ENCODE data around the gene NDUFB5.

NDUFB5 gene

DNA sequence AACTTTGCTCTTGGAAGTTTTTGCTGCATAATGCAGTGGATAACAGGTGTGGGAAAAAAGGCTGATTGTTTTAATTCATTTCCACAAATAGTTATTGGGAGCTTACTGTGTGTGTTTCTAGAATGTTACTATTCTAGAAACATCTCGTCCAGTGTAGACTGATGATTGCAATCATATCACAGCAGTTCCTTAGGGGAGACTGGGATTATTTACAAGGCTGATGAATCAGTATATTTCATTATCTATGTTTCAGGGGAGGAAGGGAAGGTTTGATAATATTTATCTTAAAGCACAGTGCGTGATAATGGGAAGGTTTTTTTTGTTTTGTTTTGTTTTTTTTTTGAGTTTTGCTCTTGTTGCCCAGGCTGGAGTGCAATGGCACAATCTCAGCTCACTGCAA is 50.6 kb downstream of the NDUFB5 start:
- H3K4me3 ChIP-seq (ENCODE audit: low read depth in 1 of 2, low read length in 2 of 2): no peak overlapping the region
- H3K9me3 ChIP-seq (ENCODE audit: control insufficient read depth in 1 of 2, low read length in 2 of 2): no peaks in the 10 kb centered on the region
- H3K4me1 ChIP-seq (ENCODE audit: control insufficient read depth in 1 of 2, insufficient read depth in 2 of 2, low read length in 2 of 2): peaks cover 8 to 10% of the 10 kb centered on the region in 2 donors
- no peak overlapping the region for H3K9ac ChIP-seq (ENCODE audit: low read depth in 1 of 2, low read length in 2 of 2)
- no peaks in the 10 kb centered on the region for H3K36me3 ChIP-seq (ENCODE audit: control insufficient read depth in 1 of 2, insufficient read depth in 2 of 2, low read length in 2 of 2)
- H3K27ac ChIP-seq (ENCODE audit: low read depth, low read length): no peak overlapping the region
- peaks cover 0 to 4% of the 10 kb centered on the region in 2 donors for H3K27me3 ChIP-seq (ENCODE audit: control insufficient read depth in 1 of 2, insufficient read depth in 2 of 2, low read length in 2 of 2)

DNA sequence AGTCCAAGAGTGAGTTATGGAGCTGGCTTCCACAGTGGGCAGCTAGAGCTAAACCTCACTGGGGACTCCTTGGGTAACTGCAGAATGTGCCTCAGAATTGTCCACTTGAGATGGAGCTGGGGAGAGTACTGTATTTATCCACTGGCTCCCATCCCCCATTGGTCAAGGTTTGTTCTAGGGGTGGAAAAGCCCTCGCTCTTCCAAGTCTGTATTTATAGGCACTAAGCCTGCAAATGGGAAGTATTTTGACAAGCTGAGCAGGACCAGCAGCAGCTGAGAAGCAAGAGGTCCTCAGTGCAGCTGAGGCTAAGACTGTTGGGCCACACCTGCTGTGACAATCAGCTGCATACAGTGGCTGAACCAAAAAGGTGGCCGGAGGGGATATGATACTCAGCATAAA is 54.0 kb downstream of the NDUFB5 start:
- Histone ChIP-seq H3K9me3 (ENCODE audit: control insufficient read depth in 1 of 2, low read length in 2 of 2) (no peaks in the 10 kb centered on the region), H3K36me3 (ENCODE audit: control insufficient read depth in 1 of 2, insufficient read depth in 2 of 2, low read length in 2 of 2) (no peaks in the 10 kb centered on the region), H3K27ac (ENCODE audit: low read depth, low read length) (no peak overlapping the region)

DNA sequence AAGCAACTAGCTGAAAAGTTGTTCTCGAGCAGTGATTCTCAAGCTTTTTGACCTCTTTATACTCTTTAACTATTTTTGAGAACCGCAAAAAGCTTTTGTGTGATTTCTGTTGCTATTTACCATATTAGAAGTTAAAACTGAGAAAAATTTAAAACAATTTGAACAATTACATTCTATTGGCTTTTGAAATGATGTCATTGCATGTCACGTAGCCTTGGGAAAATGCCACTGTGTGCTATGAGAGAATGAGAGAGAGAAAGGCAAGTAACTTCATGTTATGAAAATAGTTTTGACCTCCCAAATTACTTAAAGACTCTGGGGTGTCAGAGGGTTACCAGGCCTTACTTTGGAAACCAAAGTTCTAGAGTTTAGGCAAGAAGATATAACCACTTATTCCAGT is 56.3 kb downstream of the NDUFB5 start:
- H3K27ac ChIP-seq (ENCODE audit: low read depth, low read length): no peak overlapping the region
- H3K9me3 ChIP-seq (ENCODE audit: control insufficient read depth in 1 of 2, low read length in 2 of 2): no peaks in the 10 kb centered on the region
- no peak overlapping the region for H3K9ac ChIP-seq (ENCODE audit: low read depth in 1 of 2, low read length in 2 of 2)
- no peaks in the 10 kb centered on the region for H3K27me3 ChIP-seq (ENCODE audit: control insufficient read depth in 1 of 2, insufficient read depth in 2 of 2, low read length in 2 of 2)
- H3K4me1 ChIP-seq (ENCODE audit: control insufficient read depth in 1 of 2, insufficient read depth in 2 of 2, low read length in 2 of 2): no peaks in the 10 kb centered on the region
- H3K4me3 ChIP-seq (ENCODE audit: low read depth in 1 of 2, low read length in 2 of 2): no peak overlapping the region
- no peaks in the 10 kb centered on the region for H3K36me3 ChIP-seq (ENCODE audit: control insufficient read depth in 1 of 2, insufficient read depth in 2 of 2, low read length in 2 of 2)

More for the DNA sequence above, 54.0 kb downstream of the NDUFB5 start:
- H3K4me1 ChIP-seq (ENCODE audit: control insufficient read depth in 1 of 2, insufficient read depth in 2 of 2, low read length in 2 of 2): peaks cover 8% of the 10 kb centered on the region in 2 donors
- H3K27me3 ChIP-seq (ENCODE audit: control insufficient read depth in 1 of 2, insufficient read depth in 2 of 2, low read length in 2 of 2): no peaks in the 10 kb centered on the region
- H3K9ac ChIP-seq (ENCODE audit: low read depth in 1 of 2, low read length in 2 of 2): no peak overlapping the region
- no peak overlapping the region for H3K4me3 ChIP-seq (ENCODE audit: low read depth in 1 of 2, low read length in 2 of 2)

DNA sequence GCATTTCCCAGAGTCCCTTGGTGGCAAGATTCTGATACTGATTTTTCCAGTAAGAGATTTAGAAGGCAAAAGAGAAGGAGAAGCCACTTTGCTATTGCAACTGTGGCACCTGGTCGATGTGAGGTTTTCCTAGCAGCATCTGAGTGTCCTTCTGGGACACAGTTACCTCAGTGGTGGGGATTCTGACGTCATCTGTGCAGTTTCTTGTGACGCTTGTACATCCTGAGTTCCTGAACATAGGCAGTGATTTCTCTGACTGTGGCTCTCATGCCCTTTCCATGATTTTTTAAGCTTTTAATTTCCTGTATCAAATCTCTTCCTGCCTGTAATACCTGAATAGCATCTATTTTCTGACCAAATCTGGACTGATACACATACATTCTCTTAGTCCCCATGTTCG is 57.2 kb downstream of the NDUFB5 start:
- H3K9me3 ChIP-seq (ENCODE audit: control insufficient read depth in 1 of 2, low read length in 2 of 2): no peaks in the 10 kb centered on the region
- no peaks in the 10 kb centered on the region for H3K4me1 ChIP-seq (ENCODE audit: control insufficient read depth in 1 of 2, insufficient read depth in 2 of 2, low read length in 2 of 2)
- H3K27ac ChIP-seq (ENCODE audit: low read depth, low read length): no peak overlapping the region

DNA sequence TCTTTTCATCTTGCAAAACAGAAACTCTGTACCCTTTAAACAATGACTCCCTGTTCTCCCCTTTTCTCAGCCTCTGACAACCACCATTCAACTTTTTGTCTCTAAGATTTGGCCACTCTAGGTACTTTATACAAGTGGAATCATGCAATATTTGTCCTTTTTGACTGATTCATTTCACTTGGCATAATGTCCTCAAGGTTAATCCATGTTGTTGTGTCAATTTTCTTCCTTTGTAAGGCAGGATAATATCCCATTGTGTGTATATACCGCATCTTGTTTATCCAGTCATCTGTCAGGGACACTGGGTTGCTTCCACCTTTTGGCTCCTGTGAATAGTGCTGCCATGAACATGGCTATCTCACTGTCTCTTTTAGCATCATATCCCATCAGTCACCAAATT is 58.5 kb downstream of the NDUFB5 start:
- no peaks in the 10 kb centered on the region for H3K9me3 ChIP-seq (ENCODE audit: control insufficient read depth in 1 of 2, low read length in 2 of 2)
- no peaks in the 10 kb centered on the region for H3K36me3 ChIP-seq (ENCODE audit: control insufficient read depth in 1 of 2, insufficient read depth in 2 of 2, low read length in 2 of 2)
- no peaks in the 10 kb centered on the region for H3K27me3 ChIP-seq (ENCODE audit: control insufficient read depth in 1 of 2, insufficient read depth in 2 of 2, low read length in 2 of 2)
- H3K27ac ChIP-seq (ENCODE audit: low read depth, low read length): no peak overlapping the region
- H3K9ac ChIP-seq (ENCODE audit: low read depth in 1 of 2, low read length in 2 of 2): no peak overlapping the region
- no peaks in the 10 kb centered on the region for H3K4me1 ChIP-seq (ENCODE audit: control insufficient read depth in 1 of 2, insufficient read depth in 2 of 2, low read length in 2 of 2)
- H3K4me3 ChIP-seq (ENCODE audit: low read depth in 1 of 2, low read length in 2 of 2): no peak overlapping the region

More for the DNA sequence above, 57.2 kb downstream of the NDUFB5 start:
- Histone ChIP-seq H3K36me3 (ENCODE audit: control insufficient read depth in 1 of 2, insufficient read depth in 2 of 2, low read length in 2 of 2) (no peaks in the 10 kb centered on the region), H3K9ac (ENCODE audit: low read depth in 1 of 2, low read length in 2 of 2) (no peak overlapping the region), H3K27me3 (ENCODE audit: control insufficient read depth in 1 of 2, insufficient read depth in 2 of 2, low read length in 2 of 2) (no peaks in the 10 kb centered on the region), H3K4me3 (ENCODE audit: low read depth in 1 of 2, low read length in 2 of 2) (no peak overlapping the region)

DNA sequence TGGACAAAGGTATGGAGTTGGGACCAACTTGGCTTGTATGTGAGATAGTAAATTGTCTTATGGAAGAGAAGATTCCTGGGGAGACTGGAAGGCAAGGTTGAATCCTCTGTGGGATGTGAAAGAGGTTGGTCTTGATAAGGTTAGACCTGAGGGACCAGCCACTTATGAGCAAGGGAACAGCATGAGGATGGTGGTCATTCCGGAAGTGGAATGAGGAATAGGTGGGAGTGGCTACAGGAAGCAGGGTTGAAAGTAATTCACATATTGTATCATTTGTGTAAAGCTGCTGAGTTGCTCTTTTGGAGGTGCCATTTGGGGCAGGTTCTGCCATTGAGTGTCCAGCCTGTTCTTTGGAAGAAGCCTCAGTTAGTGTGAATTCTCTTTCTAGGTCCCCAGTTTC is 61.4 kb downstream of the NDUFB5 start:
- Histone ChIP-seq H3K9me3 (ENCODE audit: control insufficient read depth in 1 of 2, low read length in 2 of 2) (no peaks in the 10 kb centered on the region), H3K4me3 (ENCODE audit: low read depth in 1 of 2, low read length in 2 of 2) (no peak overlapping the region), H3K27me3 (ENCODE audit: control insufficient read depth in 1 of 2, insufficient read depth in 2 of 2, low read length in 2 of 2) (no peaks in the 10 kb centered on the region), H3K9ac (ENCODE audit: low read depth in 1 of 2, low read length in 2 of 2) (no peak overlapping the region), H3K36me3 (ENCODE audit: control insufficient read depth in 1 of 2, insufficient read depth in 2 of 2, low read length in 2 of 2) (no peaks in the 10 kb centered on the region), H3K27ac (ENCODE audit: low read depth, low read length) (no peak overlapping the region), H3K4me1 (ENCODE audit: control insufficient read depth in 1 of 2, insufficient read depth in 2 of 2, low read length in 2 of 2) (no peaks in the 10 kb centered on the region)

DNA sequence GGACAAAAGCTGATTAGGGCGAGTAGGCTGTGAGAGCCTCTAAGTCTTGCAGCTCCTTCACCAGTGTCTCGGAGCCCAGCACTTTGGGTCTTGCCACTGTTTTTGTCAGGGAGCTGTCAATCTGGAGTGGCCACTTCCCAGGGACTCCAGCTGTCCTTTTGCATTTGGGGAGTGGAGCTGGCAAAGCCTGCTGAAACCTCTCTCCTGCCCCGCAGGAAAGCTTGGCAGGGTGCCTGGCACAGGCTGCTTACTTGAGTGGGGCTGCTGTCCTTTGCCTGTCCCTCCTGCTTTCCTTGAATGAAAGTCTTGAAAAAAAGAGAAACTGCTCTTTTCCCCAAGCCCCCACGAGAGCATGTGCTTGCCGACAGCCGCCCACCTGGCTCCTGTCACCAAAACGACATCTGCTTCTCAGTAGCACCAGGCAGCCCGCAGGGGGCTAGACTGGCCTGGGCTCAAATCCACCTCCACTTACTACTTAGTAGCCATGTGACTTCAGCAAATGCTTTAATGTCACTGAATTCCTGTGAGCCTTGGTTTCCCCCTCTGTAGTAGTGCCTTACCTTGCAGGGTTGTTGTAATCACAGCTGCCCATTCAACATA is 61.9 kb downstream of the NDUFB5 start:
- Histone ChIP-seq H3K27me3 (ENCODE audit: control insufficient read depth in 1 of 2, insufficient read depth in 2 of 2, low read length in 2 of 2) (no peaks in the 10 kb centered on the region), H3K36me3 (ENCODE audit: control insufficient read depth in 1 of 2, insufficient read depth in 2 of 2, low read length in 2 of 2) (no peaks in the 10 kb centered on the region), H3K9ac (ENCODE audit: low read depth in 1 of 2, low read length in 2 of 2) (no peak overlapping the region), H3K9me3 (ENCODE audit: control insufficient read depth in 1 of 2, low read length in 2 of 2) (no peaks in the 10 kb centered on the region), H3K27ac (ENCODE audit: low read depth, low read length) (no peak overlapping the region), H3K4me1 (ENCODE audit: control insufficient read depth in 1 of 2, insufficient read depth in 2 of 2, low read length in 2 of 2) (no peaks in the 10 kb centered on the region), H3K4me3 (ENCODE audit: low read depth in 1 of 2, low read length in 2 of 2) (no peak overlapping the region)

DNA sequence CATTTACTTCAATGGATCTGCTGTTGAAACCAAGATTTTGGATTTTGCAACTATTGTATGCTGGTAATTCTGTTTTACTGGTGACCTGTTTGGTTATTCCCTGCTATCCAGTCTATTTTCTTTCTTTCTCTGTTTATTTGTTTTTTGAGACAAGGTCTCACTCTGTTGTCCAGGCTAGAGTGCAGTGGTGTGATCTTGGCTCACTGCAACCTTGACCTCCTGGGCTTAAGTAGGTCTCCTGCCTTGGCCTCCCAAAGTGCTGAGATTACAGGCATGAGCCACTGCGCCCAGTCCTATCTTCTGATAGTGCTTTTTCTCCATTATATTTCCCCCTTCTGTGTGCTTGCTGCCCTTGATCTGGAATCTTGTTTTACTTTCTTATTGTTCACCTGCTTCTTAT is 63.8 kb downstream of the NDUFB5 start:
- Histone ChIP-seq H3K27ac (ENCODE audit: low read depth, low read length) (no peak overlapping the region), H3K9ac (ENCODE audit: low read depth in 1 of 2, low read length in 2 of 2) (no peak overlapping the region), H3K4me3 (ENCODE audit: low read depth in 1 of 2, low read length in 2 of 2) (no peak overlapping the region)

DNA sequence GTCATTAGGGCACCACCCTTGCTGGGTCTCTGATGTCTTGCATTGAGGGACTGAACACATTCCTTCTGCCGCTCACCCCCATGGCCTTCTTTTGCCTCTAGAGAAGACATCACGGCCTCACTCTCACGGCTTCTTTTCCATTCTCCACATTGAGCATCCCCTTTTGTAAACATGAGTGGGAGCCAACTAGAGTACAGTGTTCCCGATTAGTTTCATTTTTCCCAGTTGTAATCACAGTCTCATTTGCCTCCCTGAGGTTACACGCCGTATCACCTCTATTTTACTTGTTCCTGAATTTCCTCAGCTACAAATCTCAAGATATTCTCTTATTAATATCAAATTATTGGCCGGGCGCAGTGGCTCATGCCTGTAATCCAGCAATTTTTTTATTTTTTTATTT is 65.7 kb downstream of the NDUFB5 start:
- Histone ChIP-seq H3K4me3 (ENCODE audit: low read depth in 1 of 2, low read length in 2 of 2) (no peak overlapping the region), H3K27ac (ENCODE audit: low read depth, low read length) (no peak overlapping the region), H3K4me1 (ENCODE audit: control insufficient read depth in 1 of 2, insufficient read depth in 2 of 2, low read length in 2 of 2) (no peaks in the 10 kb centered on the region)

More for the DNA sequence above, 63.8 kb downstream of the NDUFB5 start:
- Histone ChIP-seq H3K27me3 (ENCODE audit: control insufficient read depth in 1 of 2, insufficient read depth in 2 of 2, low read length in 2 of 2) (no peaks in the 10 kb centered on the region), H3K36me3 (ENCODE audit: control insufficient read depth in 1 of 2, insufficient read depth in 2 of 2, low read length in 2 of 2) (no peaks in the 10 kb centered on the region), H3K4me1 (ENCODE audit: control insufficient read depth in 1 of 2, insufficient read depth in 2 of 2, low read length in 2 of 2) (no peaks in the 10 kb centered on the region), H3K9me3 (ENCODE audit: control insufficient read depth in 1 of 2, low read length in 2 of 2) (no peaks in the 10 kb centered on the region)

DNA sequence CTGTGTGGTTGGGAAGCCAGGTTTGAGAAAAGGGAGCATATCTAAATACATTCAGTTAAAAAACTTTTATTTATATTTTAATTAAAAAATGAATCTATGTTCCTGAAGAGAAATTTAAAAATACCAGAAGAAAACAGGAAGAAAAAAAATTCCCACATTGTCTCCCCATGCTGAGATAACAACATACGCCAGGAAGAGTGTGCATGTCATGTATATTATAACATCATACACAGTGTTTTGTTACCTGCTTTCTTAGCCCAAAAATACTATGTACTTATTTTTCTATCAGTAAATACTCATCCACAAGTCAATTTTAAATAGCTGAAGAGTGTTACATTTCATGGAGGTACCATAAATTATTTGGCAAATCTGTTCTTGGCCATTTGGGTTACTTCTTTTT is 66.7 kb downstream of the NDUFB5 start:
- no peaks in the 10 kb centered on the region for H3K4me1 ChIP-seq (ENCODE audit: control insufficient read depth in 1 of 2, insufficient read depth in 2 of 2, low read length in 2 of 2)
- H3K4me3 ChIP-seq (ENCODE audit: low read depth in 1 of 2, low read length in 2 of 2): no peak overlapping the region
- no peaks in the 10 kb centered on the region for H3K9me3 ChIP-seq (ENCODE audit: control insufficient read depth in 1 of 2, low read length in 2 of 2)
- H3K9ac ChIP-seq (ENCODE audit: low read depth in 1 of 2, low read length in 2 of 2): no peak overlapping the region
- no peaks in the 10 kb centered on the region for H3K27me3 ChIP-seq (ENCODE audit: control insufficient read depth in 1 of 2, insufficient read depth in 2 of 2, low read length in 2 of 2)
- H3K36me3 ChIP-seq (ENCODE audit: control insufficient read depth in 1 of 2, insufficient read depth in 2 of 2, low read length in 2 of 2): no peaks in the 10 kb centered on the region
- no peak overlapping the region for H3K27ac ChIP-seq (ENCODE audit: low read depth, low read length)

More for the DNA sequence above, 65.7 kb downstream of the NDUFB5 start:
- no peaks in the 10 kb centered on the region for H3K36me3 ChIP-seq (ENCODE audit: control insufficient read depth in 1 of 2, insufficient read depth in 2 of 2, low read length in 2 of 2)
- no peaks in the 10 kb centered on the region for H3K27me3 ChIP-seq (ENCODE audit: control insufficient read depth in 1 of 2, insufficient read depth in 2 of 2, low read length in 2 of 2)
- no peak overlapping the region for H3K9ac ChIP-seq (ENCODE audit: low read depth in 1 of 2, low read length in 2 of 2)
- H3K9me3 ChIP-seq (ENCODE audit: control insufficient read depth in 1 of 2, low read length in 2 of 2): no peaks in the 10 kb centered on the region
